DND-41 (cell line): ENCODE results near the gene DPH6.
"Not testable (repeated sequence)": the region's sequence is repeated elsewhere in the genome, so short reads cannot be mapped to it uniquely, and the experiment has no call there.

ENCODE experiments used
- CTCF ChIP-seq: IDR thresholded peaks from 2 replicates; pipeline ENCODE4 v1.5.1; 2012; ENCODE audit warnings: borderline replicate concordance, low read length, moderate library complexity, mild to moderate bottlenecking; ENCODE audit not compliant: poor library complexity, severe bottlenecking; ENCODE audit errors: extremely low read depth
- EZH2 ChIP-seq: IDR thresholded peaks from 3 replicates; pipeline ENCODE4 v1.6.1; 2012; ENCODE audit warnings: borderline replicate concordance, low read depth, mild to moderate bottlenecking, moderate library complexity, low read length, inconsistent platforms; ENCODE audit not compliant: severe bottlenecking

- TF ChIP-seq CTCF, EZH2: not testable (repeated sequence)
Measured at GRCh38 chr15:35591987-35592386, 46.0 kb upstream of the DPH6 start.
